Subcutaneous abdominal adipose tissue (tissue), 5 donors: ENCODE results near the gene ATP5PB.

ENCODE experiments used
- H3K27ac ChIP-seq: one replicate; pipeline ENCODE4 v1.7.0; 2013; ENCODE audit warnings: low read depth, mild to moderate bottlenecking, inconsistent platforms, low read length, moderate library complexity
- H3K27me3 ChIP-seq, 5 donors: one replicate each; pipeline ENCODE4 v1.7.0; 2013; ENCODE audit warnings: low read length in 5 of 5, inconsistent platforms in 1 of 5; ENCODE audit not compliant: control insufficient read depth in 5 of 5, insufficient read depth in 4 of 5
- H3K36me3 ChIP-seq, 5 donors: one replicate each; pipeline ENCODE4 v1.7.0; 2013; ENCODE audit warnings: low read length in 5 of 5; ENCODE audit not compliant: control insufficient read depth in 5 of 5, insufficient read depth in 5 of 5
- H3K4me1 ChIP-seq, 5 donors: one replicate each; pipeline ENCODE4 v1.7.0; 2013; ENCODE audit warnings: low read length in 5 of 5, mild to moderate bottlenecking in 3 of 5, moderate library complexity in 1 of 5; ENCODE audit not compliant: control insufficient read depth in 5 of 5, insufficient read depth in 5 of 5
- H3K4me3 ChIP-seq, 5 donors: one replicate each; pipeline ENCODE4 v1.7.0; 2013; ENCODE audit warnings: low read length in 5 of 5, low read depth in 1 of 5
- H3K9ac ChIP-seq, 5 donors: one replicate each; pipeline ENCODE4 v1.7.0; 2013; ENCODE audit warnings: low read length in 5 of 5, mild to moderate bottlenecking in 4 of 5, moderate library complexity in 3 of 5
- H3K9me3 ChIP-seq, 5 donors: one replicate each; pipeline ENCODE4 v1.7.0; 2013; ENCODE audit warnings: low read length in 5 of 5; ENCODE audit not compliant: control insufficient read depth in 5 of 5
- donor health status: healthy.
- donor health status: healthy.
- donor health status: healthy.
- donor health status: healthy.
- donor health status: healthy.

ATP5PB gene

DNA sequence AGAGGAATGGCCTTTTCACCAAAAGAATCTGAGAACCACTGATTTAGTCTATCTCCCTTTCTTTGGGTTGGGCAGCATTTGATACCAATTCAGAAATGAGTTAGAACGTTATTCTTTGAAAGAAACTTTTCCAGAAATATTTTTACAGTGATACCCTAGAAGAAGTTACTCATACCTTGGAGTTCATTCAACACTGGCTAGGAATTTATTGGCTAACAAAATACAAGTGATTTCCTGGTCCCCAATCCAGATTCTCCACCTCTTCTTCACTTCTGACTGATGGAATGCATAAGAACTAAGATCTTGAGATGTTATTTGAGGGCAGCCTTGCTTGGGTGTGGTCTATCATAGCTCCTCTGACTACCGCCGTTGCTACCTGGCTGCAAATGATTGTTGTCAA is 33.9 kb downstream of the ATP5PB start:
- peaks cover 0 to 4% (median under 1%) of the 10 kb centered on the region in 5 donors for H3K36me3 ChIP-seq
- H3K9ac ChIP-seq: no peak overlapping the region
- peaks cover 0 to 12% (median 6%) of the 10 kb centered on the region in 5 donors for H3K4me1 ChIP-seq
- H3K27me3 ChIP-seq: no peaks in the 10 kb centered on the region
- no peaks in the 10 kb centered on the region for H3K9me3 ChIP-seq
- no peak overlapping the region for H3K27ac ChIP-seq
- no peak overlapping the region for H3K4me3 ChIP-seq

DNA sequence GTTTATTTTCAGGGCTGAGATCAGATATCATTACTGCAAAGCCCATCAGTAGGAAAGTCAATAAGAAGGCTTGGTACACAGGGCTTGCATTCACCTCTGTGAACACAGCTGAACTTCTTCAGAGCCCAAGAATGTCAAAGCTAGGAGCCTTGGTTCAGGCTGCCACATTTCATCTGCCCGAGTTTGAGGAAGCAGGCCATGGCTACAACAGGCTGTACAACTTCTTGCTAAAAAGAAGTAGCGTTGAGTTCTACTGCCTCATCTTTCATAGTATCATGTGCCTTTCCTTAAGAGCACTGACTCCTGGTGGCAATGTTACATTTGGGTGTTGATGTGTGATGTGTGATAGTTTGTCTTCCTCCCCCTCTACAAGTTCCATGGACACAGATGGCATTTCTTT is 34.6 kb downstream of the ATP5PB start:
- H3K4me1 ChIP-seq: peaks cover 0 to 15% (median 6%) of the 10 kb centered on the region in 5 donors
- no peak overlapping the region for H3K4me3 ChIP-seq
- no peaks in the 10 kb centered on the region for H3K36me3 ChIP-seq
- H3K27ac ChIP-seq: no peak overlapping the region
- H3K9ac ChIP-seq: no peak overlapping the region
- H3K27me3 ChIP-seq: no peaks in the 10 kb centered on the region
- H3K9me3 ChIP-seq: no peaks in the 10 kb centered on the region

DNA sequence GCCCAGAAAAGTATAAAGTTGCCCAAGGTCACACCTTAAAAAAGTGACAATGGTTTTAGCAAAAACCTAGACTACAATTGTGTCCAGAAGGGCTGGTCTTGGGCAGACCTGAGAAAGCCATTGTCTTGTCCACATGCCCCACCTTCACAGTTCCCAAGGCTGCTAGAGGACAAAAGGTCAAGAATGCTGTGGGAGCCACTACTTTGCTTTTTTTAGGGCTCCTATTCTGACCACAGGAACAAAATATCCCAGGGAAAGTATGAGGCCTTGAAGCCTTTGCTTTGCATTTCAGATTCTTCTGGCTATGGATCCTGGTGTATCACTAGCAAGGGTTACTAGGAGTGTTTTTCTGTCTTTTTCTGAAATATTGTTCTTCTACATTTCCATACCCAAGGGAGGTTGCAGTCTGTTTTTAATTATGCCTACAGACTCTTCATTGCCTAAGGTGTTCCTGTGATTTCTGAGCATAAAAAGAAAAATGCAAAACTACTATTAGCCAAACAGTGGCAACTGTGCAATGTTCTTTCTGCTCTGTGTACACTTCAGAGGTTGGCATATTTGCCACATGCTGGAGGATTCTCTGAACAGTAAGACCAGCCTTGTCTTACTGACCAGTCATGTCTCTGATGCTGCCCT is 35.2 kb downstream of the ATP5PB start:
- peaks cover 0 to 20% (median 6%) of the 10 kb centered on the region in 5 donors for H3K4me1 ChIP-seq
- H3K36me3 ChIP-seq: no peaks in the 10 kb centered on the region
- H3K4me3 ChIP-seq: no peak overlapping the region
- no peaks in the 10 kb centered on the region for H3K27me3 ChIP-seq
- H3K9me3 ChIP-seq: no peaks in the 10 kb centered on the region
- H3K9ac ChIP-seq: no peak overlapping the region
- no peak overlapping the region for H3K27ac ChIP-seq

DNA sequence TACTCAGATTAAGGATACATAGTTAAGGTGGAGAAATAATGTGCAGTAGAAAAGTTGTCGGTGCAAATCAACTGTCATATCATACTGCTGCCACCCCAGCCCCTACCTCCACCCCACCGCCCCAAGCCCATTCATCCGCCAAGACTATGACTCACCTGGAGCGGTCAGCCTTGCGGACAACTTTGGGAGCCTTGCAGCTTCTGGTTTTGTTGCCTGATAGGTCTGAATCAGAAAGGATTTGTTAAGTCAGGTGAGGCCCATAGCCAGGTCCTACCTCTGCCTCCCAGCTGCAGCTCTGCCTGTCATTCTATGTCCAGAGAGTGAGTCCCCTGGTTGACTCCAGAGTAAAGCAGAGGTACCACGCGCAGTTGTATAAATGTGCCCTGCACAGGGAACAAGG is 37.2 kb downstream of the ATP5PB start:
- no peak overlapping the region for H3K9ac ChIP-seq
- H3K27ac ChIP-seq: no peak overlapping the region
- H3K4me3 ChIP-seq: no peak overlapping the region
- H3K27me3 ChIP-seq: no peaks in the 10 kb centered on the region
- no peaks in the 10 kb centered on the region for H3K36me3 ChIP-seq
- no peaks in the 10 kb centered on the region for H3K9me3 ChIP-seq
- H3K4me1 ChIP-seq: peaks cover 0 to 27% (median 10%) of the 10 kb centered on the region in 5 donors

DNA sequence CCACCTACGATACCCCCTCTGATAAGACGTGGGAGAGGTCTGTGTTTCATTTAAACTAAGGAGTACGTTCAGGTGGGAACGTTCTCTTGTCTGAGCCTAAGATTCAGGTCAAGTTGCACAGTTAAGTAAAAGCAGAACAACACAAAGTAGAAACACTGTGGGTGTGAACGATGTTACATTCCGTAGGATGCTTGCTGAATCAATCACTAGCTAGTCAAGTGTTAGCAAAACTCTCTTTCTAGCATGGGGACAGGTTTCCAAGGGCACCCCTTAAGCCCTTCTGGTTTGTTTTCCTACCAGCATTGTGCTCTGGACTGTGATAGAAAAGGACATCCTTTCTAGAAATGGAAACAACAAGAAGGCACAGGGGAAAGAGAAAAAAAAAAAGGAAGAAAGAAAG is 37.9 kb downstream of the ATP5PB start:
- Histone ChIP-seq H3K27me3 (no peaks in the 10 kb centered on the region), H3K27ac (no peak overlapping the region), H3K36me3 (no peaks in the 10 kb centered on the region), H3K4me3 (no peak overlapping the region), H3K9me3 (no peaks in the 10 kb centered on the region), H3K9ac (no peak overlapping the region), H3K4me1 (peaks cover 0 to 22% (median 6%) of the 10 kb centered on the region in 5 donors)

DNA sequence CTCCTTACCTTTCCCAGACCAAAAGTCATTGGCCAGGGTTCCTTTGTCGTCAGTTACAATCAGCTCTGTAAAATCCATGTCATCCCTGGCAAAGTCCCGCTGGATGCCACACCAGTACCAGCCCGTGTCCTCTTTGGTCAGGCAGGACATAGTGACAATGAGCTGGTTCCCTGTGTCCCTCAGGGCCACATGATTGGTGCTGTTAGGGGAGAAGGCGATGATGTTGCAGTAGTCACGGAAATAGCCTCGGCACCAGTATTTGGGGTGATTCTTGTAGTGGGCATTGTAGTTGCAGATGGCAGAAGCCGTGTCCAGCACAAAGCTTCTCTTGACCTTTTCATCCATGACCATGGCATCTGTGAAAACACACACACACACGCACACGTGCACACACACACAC is 39.4 kb downstream of the ATP5PB start:
- no peaks in the 10 kb centered on the region for H3K27me3 ChIP-seq
- no peak overlapping the region for H3K9ac ChIP-seq
- no peak overlapping the region for H3K27ac ChIP-seq
- no peak overlapping the region for H3K4me3 ChIP-seq
- peaks cover 0 to 18% (median 6%) of the 10 kb centered on the region in 5 donors for H3K4me1 ChIP-seq
- H3K36me3 ChIP-seq: no peaks in the 10 kb centered on the region
- no peaks in the 10 kb centered on the region for H3K9me3 ChIP-seq

DNA sequence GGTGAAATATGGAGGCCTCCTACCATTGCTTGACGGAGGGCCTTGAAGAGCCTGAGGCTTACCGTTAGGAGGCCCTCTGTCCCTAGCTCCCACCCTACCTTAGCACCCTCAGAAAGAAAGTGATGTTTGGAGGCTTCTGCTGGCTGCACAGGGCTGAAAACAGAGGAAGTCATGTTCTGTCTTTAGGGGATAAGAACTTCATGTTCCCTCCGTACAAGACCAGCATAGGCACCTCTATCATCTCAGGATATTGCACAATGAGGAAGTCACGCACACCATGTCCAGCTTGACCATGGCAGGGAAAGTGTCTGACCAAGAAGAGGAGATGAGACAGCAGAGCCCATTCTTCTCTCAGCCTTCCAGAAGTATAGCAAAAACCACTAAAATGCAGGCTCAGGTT is 40.3 kb downstream of the ATP5PB start:
- Histone ChIP-seq H3K9ac (no peak overlapping the region), H3K27ac (no peak overlapping the region), H3K4me3 (no peak overlapping the region), H3K9me3 (no peaks in the 10 kb centered on the region), H3K36me3 (no peaks in the 10 kb centered on the region), H3K27me3 (no peaks in the 10 kb centered on the region), H3K4me1 (peaks cover 0 to 18% (median 6%) of the 10 kb centered on the region in 5 donors)

DNA sequence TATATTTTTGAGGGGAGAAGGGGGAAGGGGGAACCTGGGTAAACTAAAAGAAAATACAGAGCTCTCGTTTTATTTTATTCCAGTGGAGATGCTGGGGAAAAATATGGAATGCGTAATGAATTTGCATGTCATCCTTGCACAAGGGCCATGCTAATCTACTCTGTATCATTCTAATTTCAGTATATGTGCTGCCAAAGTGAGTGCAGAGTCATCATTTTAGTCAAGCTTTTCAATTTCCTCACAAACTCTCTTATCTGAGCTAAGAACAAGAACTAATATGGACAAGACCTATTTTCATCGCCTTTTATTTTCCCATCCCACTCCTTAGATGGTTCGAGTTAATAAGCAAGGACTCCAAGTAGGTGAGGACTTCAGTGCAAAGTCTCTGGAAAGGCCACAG is 41.0 kb downstream of the ATP5PB start:
- H3K27ac ChIP-seq: no peak overlapping the region
- H3K4me3 ChIP-seq: no peak overlapping the region
- no peak overlapping the region for H3K9ac ChIP-seq
- no peaks in the 10 kb centered on the region for H3K9me3 ChIP-seq
- no peaks in the 10 kb centered on the region for H3K36me3 ChIP-seq
- H3K27me3 ChIP-seq: no peaks in the 10 kb centered on the region
- peaks cover 0 to 18% (median 6%) of the 10 kb centered on the region in 5 donors for H3K4me1 ChIP-seq

DNA sequence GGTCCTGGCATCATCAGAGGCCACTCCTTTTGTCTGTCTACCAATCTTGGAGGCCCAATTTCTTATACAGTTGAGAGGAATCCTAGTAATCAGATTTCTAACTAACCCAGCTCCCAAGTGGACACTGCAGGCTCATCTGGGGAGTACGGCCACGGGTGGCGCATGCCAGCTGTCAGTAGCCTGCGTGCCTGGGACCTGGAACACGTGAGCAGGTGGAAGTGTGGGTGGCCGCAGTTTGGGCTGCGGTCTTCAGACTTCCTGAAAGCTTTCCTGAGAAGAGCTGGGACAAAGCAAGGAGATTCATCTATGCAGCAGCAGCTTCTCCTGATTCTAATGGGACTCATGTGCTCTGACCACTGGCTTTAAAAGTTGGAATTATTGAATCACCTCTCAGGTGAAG is 41.8 kb downstream of the ATP5PB start:
- Histone ChIP-seq H3K4me3 (no peak overlapping the region), H3K27ac (no peak overlapping the region), H3K4me1 (peaks cover 0 to 18% (median 6%) of the 10 kb centered on the region in 5 donors), H3K27me3 (no peaks in the 10 kb centered on the region), H3K9me3 (no peaks in the 10 kb centered on the region), H3K9ac (no peak overlapping the region), H3K36me3 (no peaks in the 10 kb centered on the region)

DNA sequence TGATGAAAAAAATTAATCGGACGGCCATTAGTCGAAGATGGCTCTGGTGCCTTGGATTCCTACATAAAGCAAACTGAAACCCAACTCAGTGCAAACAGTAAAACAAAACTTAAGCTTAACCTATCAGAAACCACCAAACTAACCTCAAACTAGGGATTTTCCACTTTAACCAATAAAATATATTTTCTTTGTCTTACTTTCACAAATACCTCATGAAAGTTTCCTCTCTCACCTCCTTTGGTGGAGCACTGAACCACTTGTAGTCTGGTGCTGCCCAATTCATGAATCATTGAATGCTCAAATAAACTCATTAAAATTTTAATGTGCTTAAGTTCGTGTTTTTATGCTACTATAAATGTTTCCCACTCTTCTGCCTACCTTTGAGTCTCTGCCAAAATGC is 47.1 kb downstream of the ATP5PB start:
- Histone ChIP-seq H3K9ac (no peak overlapping the region), H3K4me3 (no peak overlapping the region), H3K27me3 (peaks cover 0 to 3% (median 0%) of the 10 kb centered on the region in 5 donors), H3K4me1 (no peaks in the 10 kb centered on the region), H3K27ac (no peak overlapping the region), H3K36me3 (no peaks in the 10 kb centered on the region), H3K9me3 (no peaks in the 10 kb centered on the region)
